GM12873 (cell line): ENCODE measurements around the gene RRP1.

Source experiments
- TF ChIP-seq, protein P1 (sequence below): IDR thresholded peaks from 2 replicates; pipeline ENCODE4 v1.5.1; 2012; ENCODE audit warnings: low read depth, mild to moderate bottlenecking, moderate library complexity, low read length, control low read depth; ENCODE audit not compliant: insufficient read depth; ENCODE audit errors: missing control alignments

The RRP1 gene

DNA sequence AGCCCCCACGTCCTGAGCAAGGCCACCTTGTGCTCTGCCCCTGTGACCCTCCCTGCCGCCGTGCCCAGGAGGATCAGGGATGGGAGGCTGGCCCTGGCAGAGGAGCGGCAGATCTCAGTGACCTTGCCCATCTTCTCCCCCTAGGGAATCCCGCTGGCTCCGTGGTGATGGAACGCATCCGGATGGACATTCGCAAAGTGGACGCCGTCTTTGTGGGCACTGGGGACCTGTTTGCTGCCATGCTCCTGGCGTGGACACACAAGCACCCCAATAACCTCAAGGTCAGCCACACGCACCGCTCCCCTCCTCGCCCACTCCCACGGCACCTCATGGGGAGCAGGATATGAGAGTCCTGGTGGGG, 36.0 kb upstream of the RRP1 start:
- TF ChIP-seq, protein P1, sequence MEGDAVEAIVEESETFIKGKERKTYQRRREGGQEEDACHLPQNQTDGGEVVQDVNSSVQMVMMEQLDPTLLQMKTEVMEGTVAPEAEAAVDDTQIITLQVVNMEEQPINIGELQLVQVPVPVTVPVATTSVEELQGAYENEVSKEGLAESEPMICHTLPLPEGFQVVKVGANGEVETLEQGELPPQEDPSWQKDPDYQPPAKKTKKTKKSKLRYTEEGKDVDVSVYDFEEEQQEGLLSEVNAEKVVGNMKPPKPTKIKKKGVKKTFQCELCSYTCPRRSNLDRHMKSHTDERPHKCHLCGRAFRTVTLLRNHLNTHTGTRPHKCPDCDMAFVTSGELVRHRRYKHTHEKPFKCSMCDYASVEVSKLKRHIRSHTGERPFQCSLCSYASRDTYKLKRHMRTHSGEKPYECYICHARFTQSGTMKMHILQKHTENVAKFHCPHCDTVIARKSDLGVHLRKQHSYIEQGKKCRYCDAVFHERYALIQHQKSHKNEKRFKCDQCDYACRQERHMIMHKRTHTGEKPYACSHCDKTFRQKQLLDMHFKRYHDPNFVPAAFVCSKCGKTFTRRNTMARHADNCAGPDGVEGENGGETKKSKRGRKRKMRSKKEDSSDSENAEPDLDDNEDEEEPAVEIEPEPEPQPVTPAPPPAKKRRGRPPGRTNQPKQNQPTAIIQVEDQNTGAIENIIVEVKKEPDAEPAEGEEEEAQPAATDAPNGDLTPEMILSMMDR: no peak

DNA sequence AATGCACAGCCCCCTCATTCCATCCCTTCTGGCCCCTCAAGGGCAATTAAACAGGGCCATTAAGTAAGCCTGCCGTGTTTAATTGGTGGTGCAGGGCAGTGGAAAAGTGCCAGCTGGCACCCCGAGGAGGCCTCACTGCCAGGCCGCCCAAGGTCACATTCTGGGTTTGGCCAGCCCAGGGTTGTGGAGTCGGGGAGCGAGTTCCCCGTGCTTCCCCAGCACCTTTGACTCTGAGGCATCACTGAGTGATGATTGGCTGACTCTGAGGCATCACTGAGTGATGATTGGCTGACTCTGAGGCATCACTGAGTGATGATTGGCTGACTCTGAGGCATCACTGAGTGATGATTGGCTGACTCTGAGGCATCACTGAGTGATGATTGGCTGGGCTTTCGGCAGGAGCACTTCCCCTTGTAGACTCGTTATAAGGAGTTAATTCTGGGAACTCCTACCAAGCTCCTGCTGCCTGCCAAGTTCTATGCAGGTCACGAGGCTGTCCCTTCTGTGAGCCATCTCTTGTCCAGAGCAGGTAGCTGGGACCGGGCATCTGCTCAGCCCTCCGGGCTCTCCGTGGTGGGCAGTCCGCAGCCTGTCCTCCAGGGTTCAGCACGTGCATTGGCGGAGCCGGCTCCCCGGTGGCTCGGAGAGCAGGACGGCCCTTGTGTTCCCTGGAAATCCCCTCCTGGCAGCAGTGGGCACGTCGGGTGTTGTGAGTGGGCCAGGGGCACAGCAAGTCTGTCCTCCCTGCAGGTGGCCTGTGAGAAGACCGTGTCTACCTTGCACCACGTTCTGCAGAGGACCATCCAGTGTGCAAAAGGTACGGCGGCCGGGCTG, 34.2 kb upstream of the RRP1 start:
- TF ChIP-seq, protein P1: no peak

DNA sequence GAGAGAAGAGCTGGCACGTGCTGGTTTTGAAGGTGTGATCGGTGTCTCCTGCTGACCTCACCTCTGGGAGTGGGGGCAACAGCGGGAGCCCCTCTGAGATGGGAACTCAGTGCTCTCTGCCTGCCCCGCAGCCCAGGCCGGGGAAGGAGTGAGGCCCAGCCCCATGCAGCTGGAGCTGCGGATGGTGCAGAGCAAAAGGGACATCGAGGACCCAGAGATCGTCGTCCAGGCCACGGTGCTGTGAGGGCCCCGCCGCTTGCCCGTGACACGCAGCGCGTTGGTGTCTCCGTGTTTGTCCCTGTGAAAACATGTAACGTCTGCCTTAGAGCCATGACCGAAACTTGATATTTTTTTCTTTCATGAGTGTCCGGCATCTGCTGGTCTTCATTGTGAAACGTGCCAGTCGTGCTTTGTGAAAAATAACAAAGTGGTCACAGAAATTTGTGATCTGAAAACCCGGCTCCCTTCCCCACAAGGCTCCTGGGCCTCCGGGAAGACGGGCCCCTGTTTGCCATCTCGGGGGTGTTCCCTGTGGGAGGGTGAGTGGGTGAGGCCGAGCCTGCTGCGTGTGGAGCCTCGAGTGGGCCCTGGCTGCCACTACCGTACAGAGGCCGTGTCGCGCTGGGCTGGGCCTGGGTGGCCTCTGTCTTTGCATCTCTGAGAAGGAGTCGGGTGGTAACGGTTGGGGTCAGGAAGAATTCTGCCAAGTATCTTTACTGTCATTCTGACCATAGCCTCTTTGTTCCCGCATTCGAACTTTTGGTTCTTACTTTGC, 33.4 kb upstream of the RRP1 start:
- TF ChIP-seq, protein P1: no peak

DNA sequence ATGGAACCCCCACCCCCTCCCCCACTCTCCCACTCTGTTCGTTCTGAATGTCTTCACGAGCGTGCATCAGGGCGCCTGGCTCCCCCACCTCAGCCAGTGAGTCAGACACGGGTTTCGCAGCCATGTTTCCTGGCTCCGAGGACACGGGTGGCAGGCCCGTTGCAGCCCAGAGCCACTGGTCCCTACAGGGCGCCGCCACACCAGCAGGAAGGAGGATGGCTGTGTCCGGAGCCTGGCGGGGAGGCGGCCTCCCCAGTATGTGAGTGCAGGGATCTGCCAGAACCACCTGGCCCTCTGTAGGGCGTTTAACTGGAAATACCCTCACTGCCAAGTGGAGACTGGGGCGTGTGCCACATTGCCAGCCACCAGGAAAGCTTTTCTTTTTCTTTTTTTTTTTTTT, 31.8 kb upstream of the RRP1 start:
- TF ChIP-seq, protein P1: no peak

DNA sequence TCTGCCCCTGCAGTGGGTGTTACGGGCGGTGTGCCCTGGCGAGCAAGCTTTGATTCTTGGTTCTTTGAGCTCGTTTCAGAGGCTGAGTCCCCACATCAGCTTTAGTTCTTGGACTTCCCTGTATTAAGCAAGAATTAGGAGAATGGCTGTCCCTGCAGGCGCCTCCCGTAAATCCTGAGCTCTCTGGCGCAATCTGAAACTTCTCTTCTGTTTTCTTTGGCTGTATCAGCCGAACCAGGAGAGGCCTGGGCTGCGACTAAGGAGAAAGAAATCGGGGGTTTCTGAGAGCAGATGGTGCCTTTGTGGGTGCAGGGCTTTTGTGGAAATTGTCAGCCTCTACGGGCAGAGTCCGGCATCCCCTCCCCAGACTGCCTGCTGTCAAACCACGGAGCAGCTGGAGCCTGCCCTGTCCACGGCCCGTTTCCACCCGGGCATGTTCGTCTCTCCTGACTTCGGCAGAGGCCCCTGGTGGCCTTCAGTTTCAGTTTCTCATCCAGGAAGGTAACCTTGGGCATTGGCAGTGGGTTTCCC, 31.2 kb upstream of the RRP1 start:
- TF ChIP-seq, protein P1: no peak

DNA sequence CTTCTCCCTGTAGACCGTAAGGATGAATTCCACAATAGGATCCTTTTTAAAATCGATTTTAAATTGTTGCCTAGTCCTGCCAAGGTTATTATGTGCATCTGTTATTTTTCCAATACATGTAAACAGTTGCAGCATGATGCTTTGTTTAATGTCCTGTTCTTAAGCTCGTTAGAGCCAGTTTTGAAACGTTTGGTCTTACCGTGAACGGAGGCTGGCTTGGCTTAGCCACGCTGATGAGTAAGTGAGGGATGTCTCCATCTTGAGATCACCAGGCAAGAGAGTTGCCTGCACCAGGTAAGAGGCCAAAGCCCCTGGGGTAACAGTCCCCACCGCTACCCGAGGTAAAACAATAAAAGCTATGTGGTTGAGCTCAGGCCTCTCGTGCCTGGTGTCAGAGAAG, 30.6 kb upstream of the RRP1 start:
- TF ChIP-seq, protein P1: no peak

DNA sequence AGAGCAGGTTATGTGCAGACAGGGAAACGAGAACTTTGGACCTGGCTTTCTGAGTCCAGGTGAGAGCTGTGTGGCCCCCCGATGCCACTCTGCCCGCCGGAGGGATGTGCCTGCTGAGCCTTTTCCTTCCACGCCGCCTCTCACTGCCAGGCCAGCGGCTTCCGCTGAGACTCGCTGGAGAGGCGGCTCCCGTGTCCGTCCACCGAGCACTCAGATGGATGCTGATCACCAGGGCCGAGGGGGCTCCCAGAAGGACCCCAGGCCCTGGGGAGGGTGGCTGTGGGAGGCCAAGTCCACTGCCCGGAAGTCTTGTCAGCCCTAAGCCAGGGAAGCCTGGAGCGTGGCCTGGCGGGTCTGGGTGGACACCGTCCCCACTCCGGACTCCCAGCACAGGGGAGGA, 29.7 kb upstream of the RRP1 start:
- TF ChIP-seq, protein P1: no peak
